Activated CD4-positive, alpha-beta T cell treated with anti-CD3 and anti-CD28 coated beads for 48 hours (primary cell): Measurements from ENCODE around the gene LRMDA.

Experiments used
- DNase-seq: peaks from one replicate; pipeline ENCODE4 v3.0.0-alpha.2; 2020

LRMDA gene

GRCh38 chr10:76198287-76199035 lies 767.0 kb downstream of the LRMDA start:
- DNase-seq: no peak

- no peak for DNase-seq
Observed at GRCh38 chr10:76201962-76202361, 770.5 kb downstream of the LRMDA start.

GRCh38 chr10:76202777-76203176 lies 771.4 kb downstream of the LRMDA start:
- DNase-seq: no peak

- DNase-seq: no peak
Observed at GRCh38 chr10:76205361-76205760, 773.9 kb downstream of the LRMDA start.

- no peak for DNase-seq
Observed at GRCh38 chr10:76206797-76207352, 775.5 kb downstream of the LRMDA start.

GRCh38 chr10:76209135-76209534 lies 777.7 kb downstream of the LRMDA start:
- DNase-seq: no peak

GRCh38 chr10:76210211-76210610 lies 778.8 kb downstream of the LRMDA start:
- DNase-seq: no peak

- DNase-seq: no peak
Observed at GRCh38 chr10:76211691-76212090, 780.3 kb downstream of the LRMDA start.

GRCh38 chr10:76213876-76214275 lies 782.5 kb downstream of the LRMDA start:
- no peak for DNase-seq

GRCh38 chr10:76218035-76218434 lies 786.6 kb downstream of the LRMDA start:
- no peak for DNase-seq

- DNase-seq: no peak
Observed at GRCh38 chr10:76229341-76229740, 797.9 kb downstream of the LRMDA start.

- no peak for DNase-seq
Observed at GRCh38 chr10:76230921-76231285, 799.5 kb downstream of the LRMDA start.

- no peak for DNase-seq
Observed at GRCh38 chr10:76231286-76231934, 800.0 kb downstream of the LRMDA start.

GRCh38 chr10:76234499-76235226 lies 803.2 kb downstream of the LRMDA start:
- DNase-seq: no peak

GRCh38 chr10:76236356-76236755 lies 804.9 kb downstream of the LRMDA start:
- no peak for DNase-seq

GRCh38 chr10:76242956-76243355 lies 811.5 kb downstream of the LRMDA start:
- DNase-seq: no peak

GRCh38 chr10:76244061-76244686 lies 812.8 kb downstream of the LRMDA start:
- DNase-seq: no peak

- no peak for DNase-seq
Observed at GRCh38 chr10:76245951-76246495, 814.6 kb downstream of the LRMDA start.

- no peak for DNase-seq
Observed at GRCh38 chr10:76248649-76249200, 817.3 kb downstream of the LRMDA start.

GRCh38 chr10:76251841-76252671 lies 820.6 kb downstream of the LRMDA start:
- DNase-seq: no peak

- DNase-seq: no peak
Observed at GRCh38 chr10:76252733-76253132, 821.3 kb downstream of the LRMDA start.

GRCh38 chr10:76255241-76255640 lies 823.8 kb downstream of the LRMDA start:
- DNase-seq: no peak
